SK-N-SH treated with all-trans-retinoic acid at 6 μM for 48 hours (cell line): ENCODE measurements around the gene STT3B.

Experiments
- CREB5 ChIP-seq: fragments of 250-450 bp; sonication (Bioruptor Pico); IDR thresholded peaks from 2 replicates; pipeline ENCODE4 v1.5.1; 2020; ENCODE audit warnings: low read depth, mild to moderate bottlenecking, moderate library complexity
- CSDC2 ChIP-seq: fragments of 250-450 bp; sonication (Bioruptor Pico); IDR thresholded peaks from 2 replicates; pipeline ENCODE4 v1.5.0; 2020; ENCODE audit warnings: mild to moderate bottlenecking, moderate library complexity
- GLIS3 ChIP-seq: fragments of 250-450 bp; sonication (Bioruptor Pico); IDR thresholded peaks from 2 replicates; pipeline ENCODE4 v1.5.0; 2020; ENCODE audit warnings: mild to moderate bottlenecking, moderate library complexity
- PATZ1 ChIP-seq: fragments of 250-450 bp; sonication (Bioruptor Pico); IDR thresholded peaks from 2 replicates; pipeline ENCODE4 v1.8.0; 2020; ENCODE audit warnings: mild to moderate bottlenecking, moderate library complexity, borderline replicate concordance
- POU6F1 ChIP-seq: fragments of 250-450 bp; sonication (Bioruptor Pico); IDR thresholded peaks from 2 replicates; pipeline ENCODE4 v1.8.0; 2021; ENCODE audit warnings: low read depth, mild to moderate bottlenecking, moderate library complexity, borderline replicate concordance
- PPARA ChIP-seq: fragments of 250-450 bp; sonication (Bioruptor Pico); IDR thresholded peaks from 2 replicates; pipeline ENCODE4 v1.5.0; 2020; ENCODE audit warnings: mild to moderate bottlenecking, borderline replicate concordance
- RARB ChIP-seq: fragments of 250-450 bp; sonication (Bioruptor Pico); IDR thresholded peaks from 2 replicates; pipeline ENCODE4 v1.8.0; 2021; ENCODE audit warnings: mild to moderate bottlenecking, moderate library complexity
- ZC3H10 ChIP-seq: fragments of 250-450 bp; sonication (Bioruptor Pico); IDR thresholded peaks from 2 replicates; pipeline ENCODE4 v1.5.1; 2021; ENCODE audit warnings: mild to moderate bottlenecking, moderate library complexity
- ZNF70 ChIP-seq: fragments of 450-650 bp; formaldehyde crosslinking; IDR thresholded peaks from 2 replicates; pipeline ENCODE4 v1.5.0; 2020; ENCODE audit warnings: mild to moderate bottlenecking, moderate library complexity

GRCh38 chr3:31664031-31664430 lies 131.3 kb downstream of the STT3B start:
- no peak for TF ChIP-seq POU6F1
- no peak for TF ChIP-seq PATZ1 (CRISPR knock-in tag)
- no peak for TF ChIP-seq GLIS3 (CRISPR knock-in tag)
- no peak for TF ChIP-seq CREB5
- no peak for TF ChIP-seq RARB (CRISPR knock-in tag)
- no peak for TF ChIP-seq CSDC2 (CRISPR knock-in tag)
- TF ChIP-seq ZC3H10, result no peak
- TF ChIP-seq ZNF70 (CRISPR knock-in tag), result no peak
- TF ChIP-seq PPARA, result no peak
